Heart right ventricle (tissue), 16 donors: ENCODE results near the gene GSTK1. TPM values are rescaled to one million over a fixed set of nuclear protein-coding genes. Genes with fewer than 3 reads are reported as not detected.
A peak's percentile ranks its signal among the peaks of the same experiment; 100 is the strongest.

ENCODE experiments used
- ATAC-seq, 8 donors: fragments of 200-7000 bp; cut with Tn5 transposase; one replicate each; pipeline ENCODE4 v1.9.1; 2020; ENCODE audit warnings: mild to moderate bottlenecking in 8 of 8, moderate library complexity in 8 of 8, moderate number of reproducible peaks in 1 of 8
- DNase-seq, 2 donors: peaks; one replicate each; pipeline ENCODE4 v3.0.0-alpha.2; 2020
- H3K27ac ChIP-seq, 10 donors: fragments of 200-600 bp; sonication (generic) in 2 of 10; one replicate each; pipeline versions ENCODE4 v1.5.0 to v1.8.0; 2020 to 2022; ENCODE audit warnings: mild to moderate bottlenecking in 3 of 10
- H3K27me3 ChIP-seq, 7 donors: fragments of 200-600 bp; one replicate each; pipeline ENCODE4 v1.8.0; 2021 to 2022; ENCODE audit warnings: mild to moderate bottlenecking in 2 of 7
- H3K36me3 ChIP-seq, 9 donors: fragments of 200-600 bp; sonication (generic) in 1 of 9; one replicate each; pipeline versions ENCODE4 v1.5.0 to v1.8.0; 2020 to 2022; ENCODE audit warnings: mild to moderate bottlenecking in 2 of 9
- H3K4me1 ChIP-seq, 9 donors: fragments of 200-600 bp; sonication (generic) in 1 of 9; one replicate each; pipeline versions ENCODE4 v1.5.0 to v1.8.0; 2020 to 2022; ENCODE audit warnings: mild to moderate bottlenecking in 4 of 9
- H3K4me3 ChIP-seq, 10 donors: fragments of 200-600 bp; sonication (generic) in 2 of 10; one replicate each; pipeline versions ENCODE4 v1.5.0 to v1.8.0; 2020 to 2022; ENCODE audit warnings: mild to moderate bottlenecking in 7 of 10, moderate library complexity in 2 of 10
- H3K9me3 ChIP-seq, 11 donors: fragments of 200-600 bp in 10 of 11; sonication (generic) in 2 of 11; one replicate each; pipeline versions ENCODE4 v1.5.0 to v1.8.0; 2013 to 2022; ENCODE audit warnings: mild to moderate bottlenecking in 2 of 11, control low read depth in 1 of 11, moderate library complexity in 1 of 11
- WGBS, 2 donors: extraction: QIAGEN DNeasy Blood & Tissue Kit; methylation state at CpG; one replicate each; pipeline ENCODE4 v1.1.7; 2013; ENCODE audit warnings: inconsistent platforms in 1 of 2; 5-methylcytosine and 5-hydroxymethylcytosine counted together
- intact Hi-C, 10 donors: fragments of 100-400 bp; cut with DNase I; formaldehyde crosslinking; loops; one replicate each; pipeline versions ENCODE4 v1.11.1 to v1.14.2; 2022
- polyA plus RNA-seq, 2 donors: library from polyadenylated mRNA; stranded (reverse); fragments of 200-250 nt; gene quantifications; one replicate each; pipeline ENCODE4 v1.2.3, GENCODE V29; 2013
- total RNA-seq, 10 donors: library from RNA; stranded (reverse); fragmentation: NEBNext Ultra II Directional in 3 of 10; extraction: Animal tissue kit (Norgen Biotek cat#: 25700) in 3 of 10; gene quantifications; one replicate each; pipeline versions ENCODE4 v1.2.1 to v1.2.4, GENCODE V29; 2021 to 2023
- TF ChIP-seq, protein P1 (sequence below), 9 donors: fragments of 200-600 bp; sonication (generic) in 2 of 9; IDR thresholded peaks; one replicate each; pipeline versions ENCODE4 v1.5.0 to v1.8.0; 2021 to 2022; ENCODE audit warnings: antibody characterized with exemption in 9 of 9, mild to moderate bottlenecking in 5 of 9, moderate library complexity in 1 of 9
- donor health status: Arrhythmogenic right ventricular cardiomyopathy.
- donor health status: ischemic (EF 13 %, LVEDD 7.1; RV severe dilation, severe dysfunction).
- donor health status: healthy with polysubstance abuse.
- donor health status: DM: no; HTN: yes; CAD: no.
- donor health status: DM: no; HTN: no; CAD: no.
- donor health status: ischemic (EF 25% LVEDD 6.9; RV normal size, moderate dysfunction).
- donor health status: ischemic (EF 25% LVEDD 5.7; RV mildly dilated, moderate dysfunction).
- donor health status: healthy.
- donor health status: DM: yes; HTN: yes; CAD: no.
- donor health status: Ischemic cardiomyopathy.
- donor health status: ischemic (EF 35%, LVEDD 5.7; RV mildly dilated, moderate dysfunction).
- donor health status: nonischemic (EF 11% LVEDD 7.7; RV severe dilation, severe dysfunction).
- donor health status: DM: yes; HTN: yes; CAD: no.
- donor health status: PGD.
- donor health status: ischemic (EF 29% LVEDD 5.4; RV normal size, mild dysfunction).
- donor health status: nonischemic (EF 23%, LVEDD 6.1; RV moderate dilation, normal function).

The GSTK1 gene
- total and polyA plus RNA-seq, 12 donors = 136 to 317 (median 269) TPM

DNA sequence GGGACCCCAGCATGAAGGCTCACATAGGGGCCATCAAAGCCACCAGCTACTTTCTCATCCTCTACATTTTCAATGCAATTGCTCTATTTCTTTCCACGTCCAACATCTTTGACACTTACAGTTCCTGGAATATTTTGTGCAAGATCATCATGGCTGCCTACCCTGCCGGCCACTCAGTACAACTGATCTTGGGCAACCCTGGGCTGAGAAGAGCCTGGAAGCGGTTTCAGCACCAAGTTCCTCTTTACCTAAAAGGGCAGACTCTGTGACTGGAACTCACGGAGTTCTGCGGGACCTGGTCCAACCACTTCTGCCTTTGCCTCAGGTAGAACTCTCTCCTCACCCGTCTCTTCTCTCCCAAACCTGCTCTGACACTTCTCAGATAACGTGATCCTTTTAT lies 40.5 kb upstream of the GSTK1 start:
- ATAC-seq = peak in 7 of 8 donors; percentile 21 to 65 (median 59)
- 84 to 85% methylated on average over 7 of the region's 7 CpGs for WGBS, 2 donors
- H3K27ac ChIP-seq = peak overlapping the region in 1 of 10 donors; percentile 83
- H3K4me1 ChIP-seq = peaks cover 0 to 18% (median 0%) of the 10 kb centered on the region in 9 donors
- H3K36me3 ChIP-seq = no peaks in the 10 kb centered on the region
- DNase-seq = peak in 1 of 2 donors; percentile 14
- TF ChIP-seq, protein P1, sequence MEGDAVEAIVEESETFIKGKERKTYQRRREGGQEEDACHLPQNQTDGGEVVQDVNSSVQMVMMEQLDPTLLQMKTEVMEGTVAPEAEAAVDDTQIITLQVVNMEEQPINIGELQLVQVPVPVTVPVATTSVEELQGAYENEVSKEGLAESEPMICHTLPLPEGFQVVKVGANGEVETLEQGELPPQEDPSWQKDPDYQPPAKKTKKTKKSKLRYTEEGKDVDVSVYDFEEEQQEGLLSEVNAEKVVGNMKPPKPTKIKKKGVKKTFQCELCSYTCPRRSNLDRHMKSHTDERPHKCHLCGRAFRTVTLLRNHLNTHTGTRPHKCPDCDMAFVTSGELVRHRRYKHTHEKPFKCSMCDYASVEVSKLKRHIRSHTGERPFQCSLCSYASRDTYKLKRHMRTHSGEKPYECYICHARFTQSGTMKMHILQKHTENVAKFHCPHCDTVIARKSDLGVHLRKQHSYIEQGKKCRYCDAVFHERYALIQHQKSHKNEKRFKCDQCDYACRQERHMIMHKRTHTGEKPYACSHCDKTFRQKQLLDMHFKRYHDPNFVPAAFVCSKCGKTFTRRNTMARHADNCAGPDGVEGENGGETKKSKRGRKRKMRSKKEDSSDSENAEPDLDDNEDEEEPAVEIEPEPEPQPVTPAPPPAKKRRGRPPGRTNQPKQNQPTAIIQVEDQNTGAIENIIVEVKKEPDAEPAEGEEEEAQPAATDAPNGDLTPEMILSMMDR (IDR thresholded peaks at IDR 0.05) = no peak
- intact Hi-C loops = no loop called here
- peaks cover 0 to 16% (median 0%) of the 10 kb centered on the region in 7 donors for H3K27me3 ChIP-seq
- H3K9me3 ChIP-seq = no peaks in the 10 kb centered on the region
- H3K4me3 ChIP-seq = no peak overlapping the region

DNA sequence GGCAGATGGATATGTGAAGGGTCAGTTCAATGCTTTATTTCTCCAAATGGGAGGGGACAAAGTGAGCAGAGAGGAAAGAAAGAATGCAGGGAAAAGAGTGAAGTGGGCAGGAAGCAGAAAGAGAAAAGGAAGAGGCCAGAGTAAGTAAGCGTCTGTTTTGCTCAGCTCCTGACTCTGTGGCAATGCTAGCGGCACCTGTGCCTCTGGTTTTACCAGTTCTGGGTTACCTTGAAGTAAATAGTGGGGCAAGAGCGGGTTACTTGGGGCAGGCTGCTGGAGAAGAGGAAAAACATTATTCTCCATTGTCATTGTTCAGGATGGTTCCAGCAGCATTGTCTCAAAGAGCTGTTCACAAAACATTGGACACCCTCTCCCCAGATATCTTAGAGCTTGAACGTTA lies 39.5 kb upstream of the GSTK1 start:
- no peak overlapping the region for H3K4me3 ChIP-seq
- peaks cover 0 to 21% (median 0%) of the 10 kb centered on the region in 9 donors for H3K4me1 ChIP-seq
- peaks cover 0 to 16% (median 0%) of the 10 kb centered on the region in 7 donors for H3K27me3 ChIP-seq
- ATAC-seq (no peak), DNase-seq (no peak)
- intact Hi-C loops = no loop called here
- H3K27ac ChIP-seq = peak overlapping the region in 1 of 10 donors; percentile 83
- H3K9me3 ChIP-seq = no peaks in the 10 kb centered on the region
- 73 to 81% methylated on average over 4 of the region's 4 CpGs for WGBS, 2 donors
- H3K36me3 ChIP-seq = no peaks in the 10 kb centered on the region
- TF ChIP-seq, protein P1 (IDR thresholded peaks at IDR 0.05) = no peak

DNA sequence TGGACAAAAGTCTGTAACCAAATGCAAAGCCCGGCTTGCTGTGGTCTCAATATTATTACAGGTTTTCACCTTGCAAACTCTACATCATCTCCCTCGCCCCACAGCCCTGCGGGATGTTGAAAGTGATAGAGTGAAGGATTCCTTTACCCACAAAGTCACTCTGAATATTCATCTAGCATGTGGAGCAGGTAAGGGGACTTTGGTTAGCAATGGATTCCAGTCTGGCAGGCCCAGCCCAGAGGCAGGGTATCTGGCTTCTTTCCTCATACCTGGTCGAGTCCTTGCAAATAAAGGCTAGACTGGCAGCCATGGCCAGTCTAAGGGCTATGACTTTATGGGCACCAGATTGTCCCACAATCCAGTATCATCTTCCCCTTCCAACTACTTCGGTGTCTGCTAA lies 38.2 kb upstream of the GSTK1 start:
- DNase-seq (no peak), ATAC-seq (no peak)
- intact Hi-C loops = no loop called here
- H3K36me3 ChIP-seq = no peaks in the 10 kb centered on the region
- no peak overlapping the region for H3K27ac ChIP-seq
- WGBS, 2 donors = 85 to 88% methylated on average over 5 of the region's 5 CpGs
- H3K4me3 ChIP-seq = no peak overlapping the region
- peaks cover 0 to 16% (median 0%) of the 10 kb centered on the region in 7 donors for H3K27me3 ChIP-seq
- no peaks in the 10 kb centered on the region for H3K9me3 ChIP-seq
- TF ChIP-seq, protein P1 (IDR thresholded peaks at IDR 0.05) = no peak
- peaks cover 0 to 21% (median 0%) of the 10 kb centered on the region in 9 donors for H3K4me1 ChIP-seq

GRCh38 chr7:143227806-143228205 lies 35.4 kb upstream of the GSTK1 start:
- Histone ChIP-seq H3K4me1 (peaks cover 0 to 11% (median 0%) of the 10 kb centered on the region in 9 donors), H3K4me3 (no peak overlapping the region), H3K36me3 (no peaks in the 10 kb centered on the region), H3K27me3 (peaks cover 0 to 5% (median 0%) of the 10 kb centered on the region in 7 donors), H3K27ac (no peak overlapping the region), H3K9me3 (peaks cover 0 to under 1% (median 0%) of the 10 kb centered on the region in 11 donors)
- TF ChIP-seq, protein P1 (IDR thresholded peaks at IDR 0.05) = no peak
- DNase-seq (no peak), ATAC-seq (no peak)
- intact Hi-C loops = no loop called here
- WGBS, 2 donors = 37 to 41% methylated on average over 1 of the region's 1 CpG
